Measurements from ENCODE around the gene ITPRID2.
"Not testable (repeated sequence)": the region's sequence is repeated elsewhere in the genome, so short reads cannot be mapped to it uniquely, and the experiment has no call there.

The ITPRID2 gene

GRCh38 chr2:181916726-181917718, 25.5 kb downstream of the ITPRID2 start:
- DNase-seq, result no peak

GRCh38 chr2:181918188-181918587, 26.7 kb downstream of the ITPRID2 start:
- DNase-seq, result no peak

- DNase-seq, result no peak
These were observed 31.6 kb downstream of the ITPRID2 start for GRCh38 chr2:181923121-181923520.

GRCh38 chr2:181924336-181924735, 32.8 kb downstream of the ITPRID2 start:
- DNase-seq, result no peak

GRCh38 chr2:181934694-181935093, 43.2 kb downstream of the ITPRID2 start:
- DNase-seq, result no peak

- no peak for DNase-seq
These were observed 45.9 kb downstream of the ITPRID2 start for GRCh38 chr2:181937473-181937872.

- no peak for DNase-seq
These were observed 52.0 kb downstream of the ITPRID2 start for GRCh38 chr2:181943411-181944124.

- no peak for DNase-seq
These were observed 52.8 kb downstream of the ITPRID2 start for GRCh38 chr2:181944164-181944913.

GRCh38 chr2:181944914-181945291, 53.4 kb downstream of the ITPRID2 start:
- DNase-seq, result no peak

- no peak for DNase-seq
These were observed 55.1 kb downstream of the ITPRID2 start for GRCh38 chr2:181946444-181947127.

- DNase-seq, result no peak
These were observed 55.7 kb downstream of the ITPRID2 start for GRCh38 chr2:181947273-181947672.

- no peak for DNase-seq
These were observed 56.7 kb downstream of the ITPRID2 start for GRCh38 chr2:181948227-181948626.

- DNase-seq, result no peak
These were observed 57.5 kb downstream of the ITPRID2 start for GRCh38 chr2:181949047-181949446.

GRCh38 chr2:181952404-181953226, 61.1 kb downstream of the ITPRID2 start:
- DNase-seq, result no peak

- DNase-seq, result peak in 25 of 51 donors; percentile 1 to 57 (median 17)
These were observed 62.5 kb downstream of the ITPRID2 start for GRCh38 chr2:181953881-181954537.

GRCh38 chr2:181954538-181954883, 63.0 kb downstream of the ITPRID2 start:
- no peak for DNase-seq

- DNase-seq, result no peak
These were observed 63.5 kb downstream of the ITPRID2 start for GRCh38 chr2:181955010-181955409.

GRCh38 chr2:181955866-181956265, 64.3 kb downstream of the ITPRID2 start:
- DNase-seq, result not testable (repeated sequence)

- DNase-seq, result no peak
These were observed 66.1 kb downstream of the ITPRID2 start for GRCh38 chr2:181957668-181958067.

GRCh38 chr2:181958726-181959125, 67.2 kb downstream of the ITPRID2 start:
- no peak for DNase-seq

Measured in hypothalamus (tissue), 51 donors.